ENCODE data around the gene LBP.

The LBP gene

GRCh38 chr20:38316341-38316740 is 29.9 kb upstream of the LBP start:
- no peak for TF ChIP-seq CTCF (IDR thresholded peaks at IDR 0.05; ENCODE audit: low read depth, low read length, missing control alignments)
- DNase-seq (ENCODE audit: extremely low read depth, low read depth) = no peak
- no peak overlapping the region for H3K4me3 ChIP-seq (replicated peaks; ENCODE audit: low read depth, low read length)

GRCh38 chr20:38317422-38317821 is 28.9 kb upstream of the LBP start:
- no peak for TF ChIP-seq CTCF (IDR thresholded peaks at IDR 0.05; ENCODE audit: low read depth, low read length, missing control alignments)
- no peak for DNase-seq (ENCODE audit: extremely low read depth, low read depth)
- no peak overlapping the region for H3K4me3 ChIP-seq (replicated peaks; ENCODE audit: low read depth, low read length)

GRCh38 chr20:38320221-38320620 is 26.1 kb upstream of the LBP start:
- H3K4me3 ChIP-seq (replicated peaks; ENCODE audit: low read depth, low read length) = no peak overlapping the region
- no peak for TF ChIP-seq CTCF (IDR thresholded peaks at IDR 0.05; ENCODE audit: low read depth, low read length, missing control alignments)
- no peak for DNase-seq (ENCODE audit: extremely low read depth, low read depth)

- H3K4me3 ChIP-seq (replicated peaks; ENCODE audit: low read depth, low read length) = no peak overlapping the region
- no peak for DNase-seq (ENCODE audit: extremely low read depth, low read depth)
- peak; percentile 67 for TF ChIP-seq CTCF (IDR thresholded peaks at IDR 0.05; ENCODE audit: low read depth, low read length, missing control alignments)
Measured at GRCh38 chr20:38321959-38322598, 24.2 kb upstream of the LBP start.

GRCh38 chr20:38324159-38324558 is 22.1 kb upstream of the LBP start:
- TF ChIP-seq CTCF (IDR thresholded peaks at IDR 0.05; ENCODE audit: low read depth, low read length, missing control alignments) = no peak
- DNase-seq (ENCODE audit: extremely low read depth, low read depth) = no peak
- no peak overlapping the region for H3K4me3 ChIP-seq (replicated peaks; ENCODE audit: low read depth, low read length)

- DNase-seq (ENCODE audit: extremely low read depth, low read depth) = no peak
- H3K4me3 ChIP-seq (replicated peaks; ENCODE audit: low read depth, low read length) = no peak overlapping the region
- no peak for TF ChIP-seq CTCF (IDR thresholded peaks at IDR 0.05; ENCODE audit: low read depth, low read length, missing control alignments)
Measured at GRCh38 chr20:38325167-38325566, 21.1 kb upstream of the LBP start.

- no peak overlapping the region for H3K4me3 ChIP-seq (replicated peaks; ENCODE audit: low read depth, low read length)
- no peak for DNase-seq (ENCODE audit: extremely low read depth, low read depth)
- TF ChIP-seq CTCF (IDR thresholded peaks at IDR 0.05; ENCODE audit: low read depth, low read length, missing control alignments) = no peak
Measured at GRCh38 chr20:38325905-38326304, 20.4 kb upstream of the LBP start.

All from HFF-Myc (cell line).